Ishikawa (cell line): ENCODE measurements around the gene FGD2.

Source experiments
- CEBPB ChIP-seq: IDR thresholded peaks from 2 replicates; pipeline ENCODE4 v1.6.1; 2012
- TEAD4 ChIP-seq: IDR thresholded peaks from 2 replicates; pipeline ENCODE4 v1.6.1; 2012
- TF ChIP-seq, protein P1 (sequence below): IDR thresholded peaks from 2 replicates; pipeline ENCODE4 v1.6.1; 2012

DNA sequence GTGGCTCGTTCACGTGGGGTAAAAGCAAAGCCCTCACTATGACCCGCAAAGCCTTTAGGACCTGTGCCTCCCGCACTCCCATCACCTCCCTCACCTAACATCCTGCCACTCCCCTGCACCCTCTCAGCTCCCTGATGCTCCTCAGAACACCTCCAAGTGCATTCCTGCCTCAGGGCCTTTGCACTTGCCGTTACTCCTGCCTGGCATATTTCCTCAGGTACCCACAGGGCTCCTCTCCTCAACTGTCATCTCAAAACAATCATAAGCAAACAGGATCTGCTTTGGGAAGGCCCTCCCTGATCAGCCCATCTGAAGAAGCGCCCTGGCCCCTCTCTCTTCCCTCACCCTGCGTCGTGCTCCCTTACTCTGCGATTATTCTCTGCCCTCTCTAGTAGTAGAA is 49.1 kb downstream of the FGD2 start:
- no peak for TF ChIP-seq TEAD4
- TF ChIP-seq, protein P1, sequence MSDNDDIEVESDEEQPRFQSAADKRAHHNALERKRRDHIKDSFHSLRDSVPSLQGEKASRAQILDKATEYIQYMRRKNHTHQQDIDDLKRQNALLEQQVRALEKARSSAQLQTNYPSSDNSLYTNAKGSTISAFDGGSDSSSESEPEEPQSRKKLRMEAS, result no peak
- TF ChIP-seq CEBPB, result no peak
